Measurements from ENCODE around the gene EIF2AK2.
A peak's percentile ranks its signal among the peaks of the same experiment; 100 is the strongest.

EIF2AK2 gene

DNA sequence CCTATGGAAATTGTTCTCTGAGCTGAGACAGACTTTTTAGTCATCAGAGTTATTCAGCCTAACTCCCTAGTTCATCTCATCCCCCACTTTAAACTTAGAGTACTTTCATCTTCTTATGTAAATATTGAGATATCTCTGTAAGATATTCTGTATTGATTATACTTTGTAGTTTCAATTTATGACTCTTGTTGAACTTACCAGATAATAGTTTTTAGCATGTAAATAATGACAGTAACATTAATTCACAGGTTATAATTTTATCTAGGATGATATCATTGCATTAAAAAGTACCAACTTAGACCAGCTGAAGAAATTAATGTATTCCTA lies 14.8 kb upstream of the EIF2AK2 start:
- no peak for DNase-seq (ENCODE audit: low spot score)

- DNase-seq (ENCODE audit: low spot score), result peak; percentile 54
Observed at GRCh38 chr2:37168217-37168981, 11.6 kb upstream of the EIF2AK2 start.

DNA sequence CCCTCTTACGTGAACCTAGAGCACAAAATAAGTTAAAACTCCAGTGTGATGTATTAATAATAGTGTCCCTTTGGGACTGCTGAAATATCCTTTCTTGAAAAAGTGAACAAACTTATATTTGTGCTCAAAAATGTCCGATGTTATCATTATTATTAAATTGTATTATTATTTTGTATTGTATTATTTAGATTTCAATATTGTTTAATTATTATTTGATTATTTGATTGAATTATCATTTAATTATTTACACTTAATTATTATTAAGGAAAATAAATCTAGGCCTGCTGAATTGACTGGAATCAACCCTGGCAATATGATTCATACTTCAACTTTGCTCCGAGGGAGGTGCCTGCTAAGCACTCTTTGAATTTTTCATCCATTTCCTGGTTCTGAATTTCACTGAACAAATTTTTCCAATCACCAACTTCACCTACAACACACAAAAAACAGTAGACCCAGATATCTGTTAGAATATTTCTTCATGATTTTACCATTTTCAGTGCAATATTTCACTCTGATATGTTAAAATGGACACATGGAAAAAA lies 10.9 kb upstream of the EIF2AK2 start:
- no peak for DNase-seq (ENCODE audit: low spot score)

DNA sequence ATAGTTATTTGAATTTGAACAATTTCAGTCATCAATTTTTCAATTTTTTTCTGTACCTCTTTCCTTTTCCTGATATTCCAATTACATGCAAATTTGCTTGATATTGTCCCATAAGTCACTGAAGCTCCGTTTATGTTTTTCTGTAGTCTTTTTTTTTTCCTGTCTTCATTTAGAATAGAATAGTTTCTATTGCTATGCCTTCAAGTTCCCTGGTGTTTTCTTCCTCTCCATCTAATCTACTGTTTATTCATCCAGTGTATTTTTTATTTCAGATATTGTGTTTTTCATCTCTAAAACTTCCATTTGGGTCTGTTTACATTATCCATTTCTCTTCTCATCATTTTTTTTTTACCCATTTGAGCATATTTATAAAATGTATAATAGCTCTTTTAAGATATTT lies 8.0 kb upstream of the EIF2AK2 start:
- no peak for DNase-seq (ENCODE audit: low spot score)

DNA sequence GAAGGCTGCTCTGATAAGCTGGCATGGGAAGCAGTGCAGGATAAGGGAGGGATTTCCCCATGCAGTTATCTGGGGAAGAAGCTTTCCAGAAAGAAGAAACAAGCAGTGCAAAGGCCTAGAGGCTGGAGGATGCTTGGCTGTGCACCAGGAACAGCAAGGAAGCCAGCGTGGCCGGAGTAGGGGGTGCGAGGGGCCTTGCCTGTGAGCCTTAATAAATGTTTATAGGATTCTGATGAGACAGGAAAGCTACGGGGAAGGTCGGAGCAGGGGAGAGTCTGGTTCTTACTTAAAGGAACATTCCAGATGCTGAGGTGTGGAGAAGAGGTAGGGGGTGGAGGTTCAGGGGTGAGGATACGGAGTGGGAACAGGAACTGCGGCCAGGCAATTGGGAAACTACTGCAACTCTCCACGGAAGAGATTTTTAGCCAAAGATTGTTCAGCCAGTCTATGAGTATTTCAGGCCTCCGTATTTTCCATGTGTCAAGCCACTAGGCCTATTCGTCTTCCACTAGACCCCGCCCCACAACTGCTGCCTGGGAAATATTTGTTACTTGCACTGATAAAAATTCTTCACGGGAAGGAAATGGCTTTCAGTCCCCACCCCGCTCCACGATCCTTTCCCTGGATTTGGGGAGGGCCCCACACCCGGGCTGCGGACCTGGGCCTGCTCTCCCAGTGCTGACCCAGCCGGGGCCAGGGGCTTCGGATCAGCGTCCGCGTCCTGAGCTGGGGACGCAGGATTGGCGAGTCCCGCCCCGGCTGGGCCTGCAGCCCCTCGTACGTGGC lies 516 bp downstream of the EIF2AK2 start:
- DNase-seq (ENCODE audit: low spot score), result no peak

DNA sequence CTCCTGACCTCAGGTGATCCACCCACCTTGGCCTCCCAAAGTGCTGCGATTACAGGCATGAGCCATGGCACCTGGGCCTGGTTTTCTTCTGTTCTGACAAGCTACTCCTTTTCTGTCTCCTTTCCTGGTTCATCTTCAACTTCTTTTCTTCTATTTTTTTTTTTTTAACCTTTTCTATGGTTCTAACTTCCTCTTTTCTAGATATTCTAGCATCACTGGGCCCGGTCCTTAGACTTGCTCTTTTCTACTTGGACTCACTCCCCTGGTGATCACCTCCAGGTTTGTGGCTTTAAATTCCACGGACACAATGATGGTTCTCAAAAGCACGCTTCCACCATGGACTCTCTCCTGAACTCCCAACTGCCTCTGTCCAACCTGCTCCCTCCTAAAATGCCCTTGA lies 2.0 kb downstream of the EIF2AK2 start:
- DNase-seq (ENCODE audit: low spot score), result no peak

DNA sequence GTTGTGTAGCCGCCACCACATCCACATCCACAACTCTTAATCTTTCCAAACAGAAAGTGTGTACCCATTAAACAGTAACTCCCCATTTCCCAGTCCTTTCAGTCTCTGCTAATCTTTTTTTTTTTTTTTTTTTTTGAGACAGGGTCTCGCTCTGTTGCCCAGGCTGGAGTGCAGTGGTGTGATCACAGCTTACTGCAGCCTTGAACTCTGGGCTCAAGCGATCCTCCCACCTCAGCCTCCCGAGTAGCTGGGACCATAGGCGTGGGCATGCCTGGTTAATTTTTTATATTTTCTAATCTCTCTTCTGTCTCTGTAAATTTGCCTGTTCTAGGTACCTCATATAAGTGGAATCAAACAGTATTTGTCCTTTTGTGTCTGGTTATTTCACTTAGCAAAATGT lies 3.6 kb downstream of the EIF2AK2 start:
- no peak for DNase-seq (ENCODE audit: low spot score)

- DNase-seq (ENCODE audit: low spot score), result peak; percentile 49
Observed at GRCh38 chr2:37149626-37150322, 7.0 kb downstream of the EIF2AK2 start.

DNA sequence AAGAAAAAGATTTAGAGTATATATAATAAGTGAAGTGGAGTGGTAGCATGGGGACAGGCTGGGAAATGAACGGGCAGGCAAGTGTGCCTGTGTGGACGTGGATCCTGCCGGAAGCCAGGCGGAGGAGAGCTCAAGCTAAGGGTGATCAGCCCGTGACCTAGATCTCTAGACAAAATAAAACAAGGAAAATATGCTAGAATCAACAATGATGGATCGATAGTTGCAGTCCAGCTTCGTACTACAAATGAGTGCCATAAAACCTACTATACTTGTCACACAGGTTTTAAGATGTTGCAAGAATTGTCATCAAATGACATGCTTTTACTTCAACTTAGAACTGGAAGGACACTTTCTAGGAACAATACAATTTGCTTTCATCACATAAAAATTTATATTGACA lies 8.5 kb downstream of the EIF2AK2 start:
- DNase-seq (ENCODE audit: low spot score), result no peak

DNA sequence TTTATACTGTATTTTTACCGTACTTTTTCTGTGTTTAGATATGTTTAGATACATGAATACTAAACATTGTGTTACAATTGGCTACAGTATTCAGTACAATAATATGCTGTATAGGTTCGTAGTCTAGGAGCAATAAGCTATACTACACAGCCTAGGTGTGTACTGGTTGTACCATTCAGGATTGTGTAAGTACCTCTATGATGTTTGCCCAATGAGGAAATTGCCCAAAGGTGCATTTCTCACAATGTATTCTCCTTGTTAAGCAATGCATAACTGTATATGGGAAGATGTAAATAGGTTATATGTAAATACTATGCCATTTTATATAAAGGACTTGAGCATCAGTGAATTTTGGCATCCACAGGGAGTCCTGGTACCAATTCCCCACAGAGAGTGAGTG lies 10.7 kb downstream of the EIF2AK2 start:
- no peak for DNase-seq (ENCODE audit: low spot score)

GRCh38 chr2:37143974-37144373 lies 12.8 kb downstream of the EIF2AK2 start:
- DNase-seq (ENCODE audit: low spot score), result no peak

GRCh38 chr2:37142546-37142945 lies 14.2 kb downstream of the EIF2AK2 start:
- no peak for DNase-seq (ENCODE audit: low spot score)

- no peak for DNase-seq (ENCODE audit: low spot score)
Observed at GRCh38 chr2:37132914-37133313, 23.9 kb downstream of the EIF2AK2 start.

- no peak for DNase-seq (ENCODE audit: low spot score)
Observed at GRCh38 chr2:37125416-37125815, 31.4 kb downstream of the EIF2AK2 start.

- DNase-seq (ENCODE audit: low spot score), result no peak
Observed at GRCh38 chr2:37119157-37119556, 37.6 kb downstream of the EIF2AK2 start.

DNA sequence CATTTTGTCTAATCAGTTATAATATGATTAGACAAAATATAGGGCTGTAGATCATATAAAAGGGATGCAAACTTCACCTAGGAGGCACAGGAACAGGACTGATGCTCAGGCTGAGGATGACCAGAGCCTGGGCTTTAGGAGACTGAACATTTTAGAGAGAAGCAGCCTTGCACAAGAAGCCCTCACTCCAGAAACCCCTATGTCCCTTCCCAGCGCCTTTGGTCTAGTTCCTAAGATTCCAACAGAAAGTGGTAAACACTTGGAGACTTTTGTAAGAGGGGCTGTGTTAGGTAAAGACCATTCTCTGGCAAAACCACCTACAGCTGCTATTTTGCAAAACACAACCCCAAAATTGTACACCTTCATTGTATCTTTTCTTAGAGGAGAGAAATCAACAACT lies 39.2 kb downstream of the EIF2AK2 start:
- DNase-seq (ENCODE audit: low spot score), result no peak

GRCh38 chr2:37111958-37112357 lies 44.8 kb downstream of the EIF2AK2 start:
- DNase-seq (ENCODE audit: low spot score), result no peak

DNA sequence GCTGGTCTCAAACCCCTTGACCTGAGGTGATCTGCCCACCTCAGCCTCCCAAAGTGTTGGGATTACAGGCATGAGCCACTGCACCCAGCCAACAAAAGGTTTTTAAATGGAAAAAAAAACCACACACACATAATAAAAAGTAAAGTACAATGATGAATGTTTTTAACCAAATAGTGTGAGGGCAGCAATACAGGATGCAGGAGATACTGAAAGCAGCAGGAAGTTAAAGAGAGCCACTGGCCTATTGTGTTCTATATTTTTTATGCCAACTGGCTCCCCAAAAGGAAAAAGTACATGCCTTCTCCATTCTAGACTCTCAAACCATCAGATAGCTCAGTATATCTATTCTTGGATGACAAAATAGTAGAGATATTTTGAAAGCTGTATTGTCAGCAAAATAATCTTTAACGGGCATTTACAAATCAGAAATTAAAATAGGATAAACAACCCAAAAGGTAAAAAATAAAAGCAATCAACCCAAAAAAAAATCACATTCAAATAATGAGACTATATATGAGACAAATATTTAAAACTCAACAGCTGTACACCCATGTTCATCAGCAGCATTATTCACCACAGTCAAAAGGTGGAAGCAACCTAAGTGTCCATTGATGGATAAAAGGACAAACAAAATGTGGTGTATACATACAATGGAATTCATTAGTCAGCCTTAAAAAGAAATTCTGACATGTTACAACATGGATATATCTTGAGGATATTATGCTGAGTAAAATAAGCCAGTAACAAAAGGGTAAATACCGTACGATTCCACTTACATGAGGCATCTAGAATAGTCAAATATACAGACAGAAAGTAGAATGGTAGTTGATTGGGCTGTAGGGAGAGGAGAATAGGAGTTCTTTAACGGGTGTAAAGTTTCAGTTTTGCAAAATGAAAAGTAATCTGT lies 46.2 kb downstream of the EIF2AK2 start:
- no peak for DNase-seq (ENCODE audit: low spot score)

DNA sequence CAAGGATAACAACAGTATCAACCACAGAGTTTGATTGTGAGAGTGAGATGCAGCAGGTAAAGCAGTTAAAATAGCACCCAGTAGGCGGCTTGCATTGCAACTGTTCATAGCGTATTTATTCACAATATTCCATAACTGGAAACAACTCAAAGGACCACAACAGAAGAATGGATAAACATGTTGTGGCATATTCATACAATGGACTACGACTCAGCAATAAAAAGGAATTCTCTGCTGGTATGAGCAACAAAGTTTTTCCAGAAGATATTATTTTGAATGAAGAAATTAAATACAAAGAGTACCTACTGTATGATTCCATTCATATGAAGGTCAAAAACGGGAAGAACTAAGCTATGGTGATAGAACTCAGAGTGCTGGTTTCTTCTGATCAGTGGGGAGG lies 47.3 kb downstream of the EIF2AK2 start:
- no peak for DNase-seq (ENCODE audit: low spot score)

GRCh38 chr2:37105150-37105549 lies 51.6 kb downstream of the EIF2AK2 start:
- DNase-seq (ENCODE audit: low spot score), result no peak

GRCh38 chr2:37104178-37104577 lies 52.6 kb downstream of the EIF2AK2 start:
- DNase-seq (ENCODE audit: low spot score), result no peak

DNA sequence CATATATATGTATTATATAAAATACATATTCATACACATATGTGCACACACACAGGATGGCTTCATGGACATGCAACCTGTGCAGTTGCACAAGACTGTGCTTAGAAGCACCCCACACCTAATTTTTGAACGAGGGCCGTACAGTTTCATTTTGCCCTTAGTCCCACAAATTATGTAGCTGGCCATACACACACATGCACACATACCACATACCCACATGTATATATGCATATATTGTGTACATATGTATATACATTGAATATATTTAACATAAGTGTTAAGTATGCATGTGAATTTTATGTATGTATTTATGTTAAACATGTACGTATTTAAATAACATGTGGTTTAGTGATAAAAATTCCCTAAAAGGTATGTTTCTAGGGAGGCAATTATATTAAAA lies 54.2 kb downstream of the EIF2AK2 start:
- DNase-seq (ENCODE audit: low spot score), result no peak
